KG1 (cell line): Measurements from ENCODE around the gene SLA2.
"Not testable (repeated sequence)": the region's sequence is repeated elsewhere in the genome, so short reads cannot be mapped to it uniquely, and the experiment has no call there.

Experiments used
- DNase-seq: peaks from one replicate; lab custom pipeline; 2025; lab: John Stamatoyannopoulos, UW

SLA2 gene

GRCh38 chr20:36645353-36645752, 643 bp downstream of the SLA2 start:
- no peak for DNase-seq

- DNase-seq, result no peak
Observed at GRCh38 chr20:36644706-36645095, 1.3 kb downstream of the SLA2 start.

- DNase-seq, result peak; percentile 67
Observed at GRCh38 chr20:36644032-36644705, 1.8 kb downstream of the SLA2 start.

GRCh38 chr20:36642136-36642535, 3.9 kb downstream of the SLA2 start:
- DNase-seq, result peak; percentile 13

- no peak for DNase-seq
Observed at GRCh38 chr20:36641506-36641843, 4.5 kb downstream of the SLA2 start.

GRCh38 chr20:36638876-36639400, 7.1 kb downstream of the SLA2 start:
- DNase-seq, result not testable (repeated sequence)

- no peak for DNase-seq
Observed at GRCh38 chr20:36634342-36634741, 11.7 kb downstream of the SLA2 start.

GRCh38 chr20:36633285-36633772, 12.7 kb downstream of the SLA2 start:
- DNase-seq, result no peak

- no peak for DNase-seq
Observed at GRCh38 chr20:36632487-36633284, 13.3 kb downstream of the SLA2 start.

GRCh38 chr20:36632147-36632486, 13.9 kb downstream of the SLA2 start:
- no peak for DNase-seq

GRCh38 chr20:36631646-36632045, 14.3 kb downstream of the SLA2 start:
- no peak for DNase-seq

- DNase-seq, result no peak
Observed at GRCh38 chr20:36629719-36630681, 16.0 kb downstream of the SLA2 start.

- no peak for DNase-seq
Observed at GRCh38 chr20:36628076-36628475, 17.9 kb downstream of the SLA2 start.

- no peak for DNase-seq
Observed at GRCh38 chr20:36624944-36625324, 21.1 kb downstream of the SLA2 start.

- no peak for DNase-seq
Observed at GRCh38 chr20:36624068-36624943, 21.7 kb downstream of the SLA2 start.

- DNase-seq, result no peak
Observed at GRCh38 chr20:36623444-36623843, 22.6 kb downstream of the SLA2 start.

GRCh38 chr20:36620917-36621316, 25.1 kb downstream of the SLA2 start:
- no peak for DNase-seq

- no peak for DNase-seq
Observed at GRCh38 chr20:36614781-36615557, 31.0 kb downstream of the SLA2 start.

- no peak for DNase-seq
Observed at GRCh38 chr20:36613974-36614373, 32.0 kb downstream of the SLA2 start.

GRCh38 chr20:36611625-36612024, 34.4 kb downstream of the SLA2 start:
- DNase-seq, result no peak

GRCh38 chr20:36608388-36608728, 37.6 kb downstream of the SLA2 start:
- not testable (repeated sequence) for DNase-seq
